IPS DF 6.9 (cell line): ENCODE data around the gene DRAP1.
"Not testable (repeated sequence)": the region's sequence is repeated elsewhere in the genome, so short reads cannot be mapped to it uniquely, and the experiment has no call there.

ENCODE experiments used
- DNase-seq: peaks from one replicate; pipeline ENCODE4 v3.0.0-alpha.2; 2013; ENCODE audit warnings: low read depth, low spot score
- H3K27ac ChIP-seq: one replicate; pipeline ENCODE4 v1.5.1; 2013; ENCODE audit warnings: low read length, control low read depth
- H3K27me3 ChIP-seq: 2 replicates; pipeline ENCODE4 v1.6.1; 2013; ENCODE audit warnings: mild to moderate bottlenecking, low read length; ENCODE audit not compliant: control insufficient read depth, insufficient read depth
- H3K36me3 ChIP-seq: 2 replicates; pipeline ENCODE4 v1.6.1; 2013; ENCODE audit warnings: low read length; ENCODE audit not compliant: control insufficient read depth, insufficient read depth
- H3K4me1 ChIP-seq: 2 replicates; pipeline ENCODE4 v1.6.1; 2013; ENCODE audit warnings: low read length; ENCODE audit not compliant: control insufficient read depth, insufficient read depth
- H3K4me3 ChIP-seq: 2 replicates; pipeline ENCODE4 v1.5.1; 2013; ENCODE audit warnings: mild to moderate bottlenecking, low read length
- H3K9me3 ChIP-seq: 2 replicates; pipeline ENCODE4 v1.6.1; 2013; ENCODE audit warnings: low read length, inconsistent platforms; ENCODE audit not compliant: control insufficient read depth, insufficient read depth
- WGBS: extraction: QIAGEN DNeasy Blood & Tissue Kit; methylation state at CpG from one replicate; pipeline ENCODE4 v1.1.7; 2013; ENCODE audit warnings: mixed read lengths, missing lambda C conversion rate; ENCODE audit not compliant: insufficient read length, insufficient coverage; 5-methylcytosine and 5-hydroxymethylcytosine counted together

Gene DRAP1

DNA sequence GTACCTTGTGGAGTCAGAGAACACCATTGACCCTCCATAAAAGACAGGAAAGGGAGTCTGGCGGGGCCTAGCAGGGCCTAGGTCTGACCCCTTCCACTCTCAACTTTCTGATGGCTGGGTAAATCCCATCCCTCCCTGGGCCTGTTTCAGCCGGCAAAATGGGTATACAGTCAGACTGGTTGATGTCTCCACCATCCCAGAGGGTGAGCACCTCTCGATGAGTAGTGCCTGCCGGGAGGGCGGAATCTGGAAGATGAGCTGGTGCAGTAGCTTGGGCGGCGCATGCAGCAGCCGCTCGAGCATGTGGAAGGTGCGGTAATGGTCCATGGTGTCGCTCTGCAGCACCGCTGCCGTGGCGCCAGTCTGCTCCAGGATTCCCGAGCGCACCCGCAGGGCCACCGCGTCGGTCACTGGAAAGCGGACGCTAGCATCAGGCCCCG, 31.5 kb upstream of the DRAP1 start:
- Histone ChIP-seq H3K36me3 (peaks cover 21% of the 10 kb centered on the region), H3K27me3 (peaks cover 5% of the 10 kb centered on the region; the same call in 1 of the 2 replicates), H3K27ac (no peak overlapping the region), H3K4me3 (peak overlapping the region; percentile 77), H3K9me3 (no peaks in the 10 kb centered on the region), H3K4me1 (peaks cover 10% of the 10 kb centered on the region)
- no CpG with 5 or more reads among the region's 23 CpGs for WGBS
- DNase-seq, result no peak

DNA sequence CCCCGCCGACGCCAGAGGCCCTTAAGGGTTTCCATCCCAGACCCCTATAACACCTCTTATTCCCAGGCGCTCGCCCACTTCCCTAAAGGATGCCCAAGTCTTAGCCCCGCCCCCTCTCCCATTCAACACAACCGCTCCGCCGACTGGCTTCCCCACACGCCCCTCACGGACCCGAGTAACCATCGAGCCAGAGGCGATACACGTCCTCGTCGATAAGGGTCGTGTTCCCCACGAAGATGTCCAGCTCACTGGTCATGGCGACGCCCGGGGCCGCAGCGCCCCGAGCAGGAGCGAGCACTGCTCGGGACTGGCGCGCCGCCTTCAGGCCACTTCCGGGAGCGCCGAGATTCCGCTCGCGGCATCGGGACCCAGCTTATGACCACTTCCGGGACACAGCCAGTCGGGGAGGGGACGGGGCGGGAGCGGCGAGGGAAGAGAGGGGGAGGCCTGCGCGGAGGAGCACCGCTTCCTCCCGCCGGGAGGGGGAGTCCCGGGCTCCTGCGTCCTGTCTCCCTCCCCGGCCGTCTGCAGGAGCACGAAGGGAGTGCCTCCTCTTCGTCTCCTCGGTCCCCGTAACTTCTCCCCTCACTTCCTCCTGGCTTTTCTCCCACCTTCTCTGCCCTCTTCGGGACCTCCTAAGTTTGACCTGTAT, 30.9 kb upstream of the DRAP1 start, which contains the start of gene FIBP:
Gene FIBP (minus strand): TSS at position 309 of the 652 bp plus-strand sequence. CDS start 53 bp downstream, at position 256.
- Histone ChIP-seq H3K9me3 (no peaks in the 10 kb centered on the region), H3K27me3 (peaks cover 5% of the 10 kb centered on the region; the same call in 1 of the 2 replicates), H3K36me3 (peaks cover 17% of the 10 kb centered on the region), H3K4me1 (peaks cover 14% of the 10 kb centered on the region), H3K4me3 (peak within 1 kb of the TSS; percentile 77), H3K27ac (no peak within 1 kb of the TSS)
- no peak for DNase-seq
- no CpG with 5 or more reads among the region's 57 CpGs for WGBS

DNA sequence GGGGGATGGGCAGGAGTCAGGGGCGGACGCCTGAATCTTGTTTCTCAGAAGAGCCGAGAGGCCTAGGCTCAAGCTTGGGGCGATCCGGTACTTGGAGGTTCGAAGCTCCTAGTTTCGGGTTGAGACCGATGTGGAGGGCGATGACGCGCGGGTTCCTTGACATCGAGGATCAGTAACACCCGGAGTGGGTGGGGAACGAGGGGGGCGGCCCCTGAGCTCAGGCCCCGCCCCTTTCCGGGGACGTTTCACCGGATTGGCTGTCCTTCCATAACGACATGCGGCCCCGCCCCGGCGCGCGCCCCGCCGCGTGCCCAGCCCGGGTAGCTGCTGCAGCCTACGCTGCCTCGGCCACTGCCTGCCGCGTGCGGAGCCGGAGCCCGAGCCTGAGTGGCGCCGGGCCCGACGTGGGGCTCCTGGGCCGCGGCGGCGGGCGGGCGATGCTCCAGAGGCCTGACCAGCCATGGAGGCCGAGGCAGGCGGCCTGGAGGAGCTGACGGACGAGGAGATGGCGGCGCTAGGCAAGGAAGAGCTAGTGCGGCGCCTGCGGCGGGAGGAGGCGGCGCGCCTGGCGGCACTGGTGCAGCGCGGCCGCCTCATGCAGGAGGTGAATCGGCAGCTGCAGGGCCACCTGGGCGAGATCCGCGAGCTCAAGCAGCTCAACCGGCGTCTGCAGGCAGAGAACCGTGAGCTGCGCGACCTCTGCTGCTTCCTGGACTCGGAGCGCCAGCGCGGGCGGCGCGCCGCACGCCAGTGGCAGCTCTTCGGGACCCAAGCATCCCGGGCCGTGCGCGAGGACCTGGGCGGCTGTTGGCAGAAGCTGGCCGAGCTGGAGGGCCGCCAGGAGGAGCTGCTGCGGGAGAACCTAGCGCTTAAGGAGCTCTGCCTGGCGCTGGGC, 28.7 kb upstream of the DRAP1 start, which contains the start of gene CCDC85B:
Gene CCDC85B (plus strand): TSS at position 350 of the 895 bp plus-strand sequence. CDS start 111 bp downstream, at position 461.
- Histone ChIP-seq H3K4me3 (peak within 1 kb of the TSS; percentile 46), H3K4me1 (peaks cover 11% of the 10 kb centered on the region), H3K9me3 (no peaks in the 10 kb centered on the region), H3K27me3 (peaks cover 5% of the 10 kb centered on the region; the same call in 1 of the 2 replicates), H3K36me3 (peaks cover 2% of the 10 kb centered on the region; the same call in 1 of the 2 replicates), H3K27ac (no peak within 1 kb of the TSS)
- DNase-seq, result no peak
- WGBS, result no CpG with 5 or more reads among the region's 94 CpGs

DNA sequence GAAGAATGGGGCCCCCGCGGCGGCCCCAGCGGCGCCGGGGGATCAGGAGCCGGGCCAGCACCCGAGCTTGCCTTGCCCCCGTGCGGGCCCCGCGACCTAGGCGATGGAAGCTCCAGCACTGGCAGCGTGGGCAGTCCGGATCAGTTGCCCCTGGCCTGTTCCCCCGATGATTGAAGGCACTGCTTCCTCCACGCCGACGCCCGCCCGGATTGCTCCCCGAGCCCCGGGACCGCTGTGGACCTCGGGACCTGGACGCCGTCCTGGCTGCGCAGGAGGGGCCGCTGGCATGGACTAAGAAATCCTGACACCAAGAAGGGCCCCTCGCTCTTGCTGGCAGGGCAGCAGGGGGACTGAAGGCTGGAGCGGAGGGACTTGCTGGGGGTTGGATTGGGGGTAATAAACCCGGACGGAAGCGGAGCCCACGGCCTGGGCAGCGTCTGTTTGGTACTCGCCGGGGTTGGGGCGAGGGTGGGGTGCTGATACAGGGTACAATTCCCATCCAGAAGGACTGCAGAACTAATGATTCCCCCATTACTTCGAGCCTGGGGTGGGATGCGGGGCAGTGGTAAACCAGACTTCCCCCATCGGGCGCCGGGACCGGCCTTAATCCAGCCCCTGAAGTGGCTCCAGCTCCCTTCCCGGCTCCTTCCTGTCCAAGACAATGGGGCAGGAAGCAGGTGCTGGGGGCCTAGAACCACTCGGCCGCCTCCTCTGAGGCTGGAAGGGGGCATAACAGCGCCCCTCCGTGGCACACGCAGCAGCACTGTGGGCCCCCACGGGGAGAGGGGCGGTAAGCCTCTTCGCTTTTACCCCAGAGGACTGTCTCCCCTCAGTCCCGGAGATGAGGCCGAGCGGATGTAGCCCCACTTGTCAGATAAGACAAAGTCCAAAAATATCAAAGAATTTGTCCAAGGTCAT, 27.7 kb upstream of the DRAP1 start:
- Histone ChIP-seq H3K27me3 (peaks cover 5% of the 10 kb centered on the region; the same call in 1 of the 2 replicates), H3K4me3 (peak overlapping the region; percentile 46), H3K36me3 (no peaks in the 10 kb centered on the region), H3K9me3 (no peaks in the 10 kb centered on the region), H3K27ac (no peak overlapping the region), H3K4me1 (peaks cover 11% of the 10 kb centered on the region)
- WGBS, result no CpG with 5 or more reads among the region's 57 CpGs
- no peak for DNase-seq

DNA sequence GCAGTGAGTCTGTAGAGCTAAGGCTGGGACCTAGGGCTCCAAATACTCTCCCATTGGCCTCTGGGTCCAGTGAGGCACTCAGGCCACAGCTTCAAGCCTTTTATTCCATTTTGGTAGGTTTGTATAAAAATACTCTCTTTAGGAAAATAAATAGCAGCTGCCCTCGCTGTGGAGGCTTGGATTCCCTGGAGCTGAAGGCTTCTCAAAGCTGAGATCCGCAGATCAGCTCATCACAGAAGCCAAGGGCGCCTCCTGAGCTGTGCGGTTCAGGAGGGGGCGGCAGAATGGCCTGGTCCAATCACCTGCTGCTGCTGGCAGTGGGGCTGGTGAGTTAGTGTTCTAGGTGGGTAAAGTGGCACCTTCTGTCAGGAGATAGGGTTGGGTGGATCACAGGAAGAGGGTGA, 27.1 kb upstream of the DRAP1 start:
- not testable (repeated sequence) for H3K27ac ChIP-seq
- no CpG with 5 or more reads among the region's 5 CpGs for WGBS

DNA sequence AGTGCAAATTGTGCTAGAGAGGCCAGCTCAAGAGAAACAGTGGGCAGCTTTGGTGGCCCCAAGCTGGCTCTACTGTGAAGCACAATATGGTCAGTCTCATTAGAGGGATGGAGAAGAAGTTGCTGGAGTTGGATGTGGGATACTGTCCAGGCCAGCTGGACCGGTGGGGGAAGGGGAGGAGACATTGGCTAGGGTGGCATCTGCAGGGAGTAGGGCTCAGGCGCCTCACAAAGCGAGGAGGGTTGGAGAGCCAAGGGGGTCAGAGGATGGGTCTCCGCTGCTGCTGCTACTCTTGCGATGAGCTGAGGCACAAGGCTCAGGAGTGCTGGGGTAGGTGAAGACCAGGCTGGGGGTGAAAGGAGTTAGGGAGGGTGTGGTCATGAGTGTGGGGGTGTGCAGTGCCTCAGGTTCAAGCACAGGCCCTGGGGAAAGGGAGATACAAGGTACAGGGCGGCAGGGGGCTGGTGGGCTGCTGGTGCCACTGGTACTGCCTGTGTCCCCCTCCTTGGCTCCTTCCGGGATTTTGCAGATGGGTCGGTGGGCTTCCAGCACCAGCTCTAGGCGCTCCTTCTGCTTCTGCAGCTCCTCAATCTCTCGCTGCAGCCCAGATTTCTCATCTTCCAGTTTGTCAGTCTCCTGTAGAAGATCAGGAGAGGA, 26.4 kb upstream of the DRAP1 start:
- WGBS, result no CpG with 5 or more reads among the region's 10 CpGs
- Histone ChIP-seq H3K27ac (no peak overlapping the region), H3K4me3 (no peak overlapping the region)

More for the DNA sequence above, 27.1 kb upstream of the DRAP1 start:
- not testable (repeated sequence) for H3K4me3 ChIP-seq, H3K27me3 ChIP-seq, H3K36me3 ChIP-seq, DNase-seq, H3K9me3 ChIP-seq
- H3K4me1 ChIP-seq, result peaks cover 11% of the 10 kb centered on the region

DNA sequence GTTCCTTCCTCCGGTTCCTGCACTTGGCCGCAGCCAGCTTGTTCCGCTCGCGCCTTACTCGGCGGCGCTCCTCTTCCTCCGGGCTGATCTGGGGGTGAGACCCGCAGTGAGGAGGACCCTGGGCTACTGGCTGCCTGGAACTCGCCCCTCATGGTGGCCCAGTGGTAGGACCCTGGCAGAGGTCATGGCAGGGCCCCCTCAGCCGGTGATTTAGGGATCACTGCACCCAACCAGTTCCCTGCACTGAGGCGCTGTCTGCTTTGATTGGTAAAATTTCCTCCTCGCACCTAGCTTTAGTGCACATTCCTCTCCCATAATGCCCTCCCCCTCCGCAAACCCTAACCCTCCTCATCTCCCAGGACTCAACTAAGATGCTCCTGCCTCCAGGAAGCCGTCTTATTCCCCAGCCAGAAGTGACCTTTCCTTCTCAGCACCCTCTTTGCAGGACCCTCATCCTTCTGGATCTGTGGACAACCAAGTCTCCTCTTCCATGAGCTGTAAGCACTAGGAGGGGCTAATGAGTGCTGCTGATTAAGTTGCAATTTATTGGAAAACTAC, 25.1 kb upstream of the DRAP1 start:
- Histone ChIP-seq H3K9me3 (no peaks in the 10 kb centered on the region), H3K4me1 (peaks cover 8% of the 10 kb centered on the region), H3K27me3 (peaks cover 7% of the 10 kb centered on the region; the same call in 1 of the 2 replicates), H3K36me3 (no peaks in the 10 kb centered on the region), H3K4me3 (no peak overlapping the region), H3K27ac (no peak overlapping the region)
- no peak for DNase-seq
- WGBS, result no CpG with 5 or more reads among the region's 16 CpGs

More for the DNA sequence above, 26.4 kb upstream of the DRAP1 start:
- Histone ChIP-seq H3K36me3 (no peaks in the 10 kb centered on the region), H3K4me1 (peaks cover 8% of the 10 kb centered on the region), H3K9me3 (no peaks in the 10 kb centered on the region), H3K27me3 (peaks cover 5% of the 10 kb centered on the region; the same call in 1 of the 2 replicates)
- no peak for DNase-seq

DNA sequence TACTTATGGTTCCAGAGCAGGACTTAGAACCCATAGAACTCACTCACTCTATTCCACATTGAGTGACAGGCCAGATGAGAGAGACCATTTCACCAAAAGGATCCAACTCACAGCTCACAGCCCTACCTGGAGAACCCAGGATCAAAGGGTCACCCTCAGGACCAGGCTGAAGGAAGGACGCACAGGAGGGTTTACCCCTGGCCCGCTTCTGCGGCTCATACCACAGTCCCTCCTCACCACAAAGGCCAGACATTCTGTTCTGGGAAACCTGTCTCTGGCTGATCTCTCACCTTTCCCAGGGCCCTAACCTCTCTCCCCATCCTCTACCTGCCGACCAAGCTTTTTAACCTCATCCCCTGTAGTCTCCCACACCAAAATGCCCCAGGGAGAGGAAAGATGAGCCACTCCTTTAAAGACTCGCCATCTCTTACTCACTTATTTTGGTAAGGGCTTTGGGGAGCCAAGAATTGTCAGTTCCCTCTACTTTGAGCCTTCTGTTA, 23.7 kb upstream of the DRAP1 start:
- no peaks in the 10 kb centered on the region for H3K9me3 ChIP-seq
- H3K27ac ChIP-seq, result no peak overlapping the region
- DNase-seq, result no peak
- H3K4me3 ChIP-seq, result no peak overlapping the region
- peaks cover 5% of the 10 kb centered on the region; the same call in 1 of the 2 replicates for H3K27me3 ChIP-seq
- no CpG with 5 or more reads among the region's 5 CpGs for WGBS
- H3K36me3 ChIP-seq, result no peaks in the 10 kb centered on the region
- H3K4me1 ChIP-seq, result peaks cover 5% of the 10 kb centered on the region; the same call in 1 of the 2 replicates
